Heart right ventricle (tissue), 16 donors: Measurements from ENCODE around the gene ADCK2. TPM values are rescaled to one million over a fixed set of nuclear protein-coding genes. Genes with fewer than 3 reads are reported as not detected.
"Not testable (repeated sequence)": the region's sequence is repeated elsewhere in the genome, so short reads cannot be mapped to it uniquely, and the experiment has no call there.

Experiments
- ATAC-seq, 8 donors: fragments of 200-7000 bp; cut with Tn5 transposase; one replicate each; pipeline ENCODE4 v1.9.1; 2020; ENCODE audit warnings: mild to moderate bottlenecking in 8 of 8, moderate library complexity in 8 of 8, moderate number of reproducible peaks in 1 of 8
- DNase-seq, 2 donors: peaks; one replicate each; pipeline ENCODE4 v3.0.0-alpha.2; 2020
- H3K27ac ChIP-seq, 10 donors: fragments of 200-600 bp; sonication (generic) in 2 of 10; one replicate each; pipeline versions ENCODE4 v1.5.0 to v1.8.0; 2020 to 2022; ENCODE audit warnings: mild to moderate bottlenecking in 3 of 10
- H3K27me3 ChIP-seq, 7 donors: fragments of 200-600 bp; one replicate each; pipeline ENCODE4 v1.8.0; 2021 to 2022; ENCODE audit warnings: mild to moderate bottlenecking in 2 of 7
- H3K36me3 ChIP-seq, 9 donors: fragments of 200-600 bp; sonication (generic) in 1 of 9; one replicate each; pipeline versions ENCODE4 v1.5.0 to v1.8.0; 2020 to 2022; ENCODE audit warnings: mild to moderate bottlenecking in 2 of 9
- H3K4me1 ChIP-seq, 9 donors: fragments of 200-600 bp; sonication (generic) in 1 of 9; one replicate each; pipeline versions ENCODE4 v1.5.0 to v1.8.0; 2020 to 2022; ENCODE audit warnings: mild to moderate bottlenecking in 4 of 9
- H3K4me3 ChIP-seq, 10 donors: fragments of 200-600 bp; sonication (generic) in 2 of 10; one replicate each; pipeline versions ENCODE4 v1.5.0 to v1.8.0; 2020 to 2022; ENCODE audit warnings: mild to moderate bottlenecking in 7 of 10, moderate library complexity in 2 of 10
- H3K9me3 ChIP-seq, 11 donors: fragments of 200-600 bp in 10 of 11; sonication (generic) in 2 of 11; one replicate each; pipeline versions ENCODE4 v1.5.0 to v1.8.0; 2013 to 2022; ENCODE audit warnings: mild to moderate bottlenecking in 2 of 11, control low read depth in 1 of 11, moderate library complexity in 1 of 11
- WGBS, 2 donors: extraction: QIAGEN DNeasy Blood & Tissue Kit; methylation state at CpG; one replicate each; pipeline ENCODE4 v1.1.7; 2013; ENCODE audit warnings: inconsistent platforms in 1 of 2; 5-methylcytosine and 5-hydroxymethylcytosine counted together
- intact Hi-C, 10 donors: fragments of 100-400 bp; cut with DNase I; formaldehyde crosslinking; loops; one replicate each; pipeline versions ENCODE4 v1.11.1 to v1.14.2; 2022
- polyA plus RNA-seq, 2 donors: library from polyadenylated mRNA; stranded (reverse); fragments of 200-250 nt; gene quantifications; one replicate each; pipeline ENCODE4 v1.2.3, GENCODE V29; 2013
- total RNA-seq, 10 donors: library from RNA; stranded (reverse); fragmentation: NEBNext Ultra II Directional in 3 of 10; extraction: Animal tissue kit (Norgen Biotek cat#: 25700) in 3 of 10; gene quantifications; one replicate each; pipeline versions ENCODE4 v1.2.1 to v1.2.4, GENCODE V29; 2021 to 2023
- TF ChIP-seq, protein P1 (sequence below), 9 donors: fragments of 200-600 bp; sonication (generic) in 2 of 9; IDR thresholded peaks; one replicate each; pipeline versions ENCODE4 v1.5.0 to v1.8.0; 2021 to 2022; ENCODE audit warnings: antibody characterized with exemption in 9 of 9, mild to moderate bottlenecking in 5 of 9, moderate library complexity in 1 of 9
- donor health status: Arrhythmogenic right ventricular cardiomyopathy.
- donor health status: ischemic (EF 13 %, LVEDD 7.1; RV severe dilation, severe dysfunction).
- donor health status: healthy with polysubstance abuse.
- donor health status: DM: no; HTN: yes; CAD: no.
- donor health status: DM: no; HTN: no; CAD: no.
- donor health status: ischemic (EF 25% LVEDD 6.9; RV normal size, moderate dysfunction).
- donor health status: ischemic (EF 25% LVEDD 5.7; RV mildly dilated, moderate dysfunction).
- donor health status: healthy.
- donor health status: DM: yes; HTN: yes; CAD: no.
- donor health status: Ischemic cardiomyopathy.
- donor health status: ischemic (EF 35%, LVEDD 5.7; RV mildly dilated, moderate dysfunction).
- donor health status: nonischemic (EF 11% LVEDD 7.7; RV severe dilation, severe dysfunction).
- donor health status: DM: yes; HTN: yes; CAD: no.
- donor health status: PGD.
- donor health status: ischemic (EF 29% LVEDD 5.4; RV normal size, mild dysfunction).
- donor health status: nonischemic (EF 23%, LVEDD 6.1; RV moderate dilation, normal function).

Gene ADCK2
- total and polyA plus RNA-seq, 12 donors = 5.6 to 11.4 (median 8.2) TPM

DNA sequence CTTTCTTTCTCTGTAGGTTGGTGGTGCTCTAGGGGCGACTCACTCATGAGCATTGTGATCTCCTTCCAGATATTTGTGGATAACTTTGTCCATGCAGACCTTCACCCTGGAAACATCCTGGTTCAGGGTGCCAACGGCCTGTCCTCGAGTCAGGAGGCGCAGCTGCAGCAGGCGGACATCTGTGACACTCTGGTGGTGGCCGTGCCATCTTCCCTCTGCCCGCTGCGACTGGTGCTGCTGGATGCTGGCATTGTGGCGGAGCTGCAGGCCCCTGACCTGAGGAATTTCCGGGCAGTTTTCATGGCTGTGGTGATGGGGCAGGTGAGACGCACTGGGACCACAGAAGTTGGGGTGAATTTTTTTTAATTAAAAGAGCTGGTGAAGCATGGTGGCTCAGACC is 14.2 kb downstream of the ADCK2 start:
- no peak for DNase-seq
- H3K4me3 ChIP-seq = no peak overlapping the region
- WGBS, 2 donors = 96 to 97% methylated on average over 11 of the region's 11 CpGs

GRCh38 chr7:140688341-140688740 is 15.6 kb downstream of the ADCK2 start:
- DNase-seq (no peak), ATAC-seq (no peak)
- no peaks in the 10 kb centered on the region for H3K27me3 ChIP-seq
- no peaks in the 10 kb centered on the region for H3K4me1 ChIP-seq
- 94 to 98% methylated on average over 6 of the region's 6 CpGs for WGBS, 2 donors
- TF ChIP-seq, protein P1, sequence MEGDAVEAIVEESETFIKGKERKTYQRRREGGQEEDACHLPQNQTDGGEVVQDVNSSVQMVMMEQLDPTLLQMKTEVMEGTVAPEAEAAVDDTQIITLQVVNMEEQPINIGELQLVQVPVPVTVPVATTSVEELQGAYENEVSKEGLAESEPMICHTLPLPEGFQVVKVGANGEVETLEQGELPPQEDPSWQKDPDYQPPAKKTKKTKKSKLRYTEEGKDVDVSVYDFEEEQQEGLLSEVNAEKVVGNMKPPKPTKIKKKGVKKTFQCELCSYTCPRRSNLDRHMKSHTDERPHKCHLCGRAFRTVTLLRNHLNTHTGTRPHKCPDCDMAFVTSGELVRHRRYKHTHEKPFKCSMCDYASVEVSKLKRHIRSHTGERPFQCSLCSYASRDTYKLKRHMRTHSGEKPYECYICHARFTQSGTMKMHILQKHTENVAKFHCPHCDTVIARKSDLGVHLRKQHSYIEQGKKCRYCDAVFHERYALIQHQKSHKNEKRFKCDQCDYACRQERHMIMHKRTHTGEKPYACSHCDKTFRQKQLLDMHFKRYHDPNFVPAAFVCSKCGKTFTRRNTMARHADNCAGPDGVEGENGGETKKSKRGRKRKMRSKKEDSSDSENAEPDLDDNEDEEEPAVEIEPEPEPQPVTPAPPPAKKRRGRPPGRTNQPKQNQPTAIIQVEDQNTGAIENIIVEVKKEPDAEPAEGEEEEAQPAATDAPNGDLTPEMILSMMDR (IDR thresholded peaks at IDR 0.05) = no peak
- intact Hi-C loops = no loop called here
- H3K36me3 ChIP-seq = peaks cover 0 to 91% (median 12%) of the 10 kb centered on the region in 9 donors
- no peak overlapping the region for H3K27ac ChIP-seq
- H3K4me3 ChIP-seq = no peak overlapping the region
- no peaks in the 10 kb centered on the region for H3K9me3 ChIP-seq

More for the DNA sequence above, 14.2 kb downstream of the ADCK2 start:
- peaks cover 0 to 91% (median 12%) of the 10 kb centered on the region in 9 donors for H3K36me3 ChIP-seq
- intact Hi-C loops = no loop called here
- H3K9me3 ChIP-seq = no peaks in the 10 kb centered on the region
- TF ChIP-seq, protein P1 (IDR thresholded peaks at IDR 0.05) = no peak
- no peaks in the 10 kb centered on the region for H3K4me1 ChIP-seq
- H3K27ac ChIP-seq = no peak overlapping the region
- no peak for ATAC-seq
- H3K27me3 ChIP-seq = no peaks in the 10 kb centered on the region

DNA sequence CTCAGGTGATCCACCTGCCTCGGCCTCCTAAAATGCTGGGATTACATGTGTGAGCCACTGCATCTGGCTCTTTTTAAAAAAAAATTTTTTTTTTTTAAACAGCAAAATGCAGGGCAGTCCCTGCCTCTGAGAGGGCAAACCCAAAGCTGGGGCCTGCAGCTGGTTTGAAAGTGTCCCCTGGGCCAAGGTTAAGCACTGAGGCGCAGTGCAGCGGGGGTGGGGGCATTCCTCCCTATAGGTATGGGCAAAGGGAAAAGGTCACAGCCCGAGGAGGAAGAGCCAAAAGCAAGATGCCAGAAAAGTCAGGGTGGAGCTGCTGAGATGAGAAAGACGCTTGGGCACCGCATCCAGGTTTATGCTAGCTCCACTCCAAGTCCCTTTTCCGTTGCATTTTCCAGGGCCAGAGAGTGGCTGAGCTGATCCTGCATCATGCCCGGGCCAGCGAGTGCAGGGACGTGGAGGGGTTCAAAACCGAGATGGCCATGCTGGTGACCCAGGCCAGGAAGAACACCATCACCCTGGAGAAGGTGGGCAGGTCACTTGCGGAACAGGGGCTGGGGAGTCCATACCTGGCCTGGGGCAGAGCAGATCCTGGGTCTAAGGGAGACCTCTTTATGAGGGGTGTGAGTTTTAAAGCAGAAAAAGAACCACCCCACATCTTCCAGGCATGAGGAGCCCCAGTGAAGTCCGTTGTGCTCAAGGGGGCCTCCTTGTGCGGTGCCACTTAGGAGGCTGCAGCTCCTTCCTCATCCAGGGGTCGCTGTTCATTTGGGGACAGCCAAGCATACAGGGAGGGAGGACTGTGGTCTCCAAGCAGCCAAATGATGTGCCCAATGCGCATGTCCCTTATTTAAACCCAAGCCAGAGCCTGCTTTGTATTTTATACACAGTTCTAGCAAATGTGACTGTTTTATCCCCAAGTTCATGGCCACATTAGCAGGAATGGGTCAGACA is 16.7 kb downstream of the ADCK2 start:
- Histone ChIP-seq H3K4me1 (no peaks in the 10 kb centered on the region), H3K4me3 (no peak overlapping the region), H3K9me3 (no peaks in the 10 kb centered on the region), H3K36me3 (peaks cover 0 to 80% (median 12%) of the 10 kb centered on the region in 9 donors), H3K27me3 (no peaks in the 10 kb centered on the region), H3K27ac (no peak overlapping the region)
- TF ChIP-seq, protein P1 (IDR thresholded peaks at IDR 0.05) = no peak
- intact Hi-C loops = loop anchor here in 2 of 10 donors (10.0 kb wide), 2 partner anchors 235 to 325 kb away; partner anchors contain the start of genes BRAF (in 1 of the 2) and MRPS33 (in 1 of the 2)
- DNase-seq = no peak
- WGBS, 2 donors = 96 to 97% methylated on average over 16 of the region's 16 CpGs
- no peak for ATAC-seq

DNA sequence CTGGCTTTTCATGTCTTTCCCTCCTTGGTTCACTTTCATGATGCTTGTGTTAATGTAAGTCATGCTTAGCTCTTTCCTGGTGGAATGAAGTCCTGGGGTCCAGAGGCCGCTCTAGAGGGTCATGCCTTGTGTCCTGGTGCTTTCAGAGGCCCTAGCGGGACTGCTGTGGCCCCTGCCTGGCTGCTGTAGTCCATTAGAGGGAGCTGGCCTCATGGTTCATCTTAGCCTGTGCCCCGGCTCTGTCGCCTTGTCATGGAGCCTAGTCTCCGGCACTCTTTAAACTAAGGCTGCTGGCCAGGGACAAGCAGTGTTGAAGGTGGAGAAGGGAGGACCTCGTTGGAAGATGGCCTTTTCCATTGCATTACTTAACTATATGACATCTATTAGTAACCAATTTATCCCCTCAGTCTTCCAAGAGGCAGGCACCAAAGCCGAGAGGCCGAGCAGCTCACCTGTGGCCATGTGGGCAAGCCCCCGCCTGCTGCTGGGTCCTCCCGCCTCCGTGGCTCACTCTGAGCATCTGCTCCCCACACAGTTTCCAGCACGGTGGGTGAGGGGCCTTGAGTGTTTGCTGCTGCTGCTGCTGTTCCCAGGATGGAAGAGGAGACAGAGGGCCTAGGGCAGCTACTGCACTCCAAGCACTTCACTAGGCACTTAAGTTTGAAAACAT is 18.8 kb downstream of the ADCK2 start:
- TF ChIP-seq, protein P1 (IDR thresholded peaks at IDR 0.05) = no peak
- Histone ChIP-seq H3K27me3 (no peaks in the 10 kb centered on the region), H3K27ac (no peak overlapping the region), H3K4me1 (peaks cover 0 to 9% (median 6%) of the 10 kb centered on the region in 9 donors), H3K4me3 (no peak overlapping the region), H3K9me3 (no peaks in the 10 kb centered on the region), H3K36me3 (peaks cover 0 to 67% (median 12%) of the 10 kb centered on the region in 9 donors)
- ATAC-seq (no peak), DNase-seq (no peak)
- intact Hi-C loops = loop anchor here in 2 of 10 donors (10.0 kb wide), 2 partner anchors 233 to 323 kb away; partner anchors contain the start of genes BRAF (in 1 of the 2) and MRPS33 (in 1 of the 2)
- 92 to 93% methylated on average over 12 of the region's 12 CpGs for WGBS, 2 donors

- intact Hi-C loops = loop anchor here in 2 of 10 donors (10.0 kb wide), 2 partner anchors 231 to 321 kb away; partner anchors contain the start of genes BRAF (in 1 of the 2) and MRPS33 (in 1 of the 2)
Measured at GRCh38 chr7:140693849-140694248, 21.1 kb downstream of the ADCK2 start.

More at GRCh38 chr7:140693849-140694248, 21.1 kb downstream of the ADCK2 start:
- Histone ChIP-seq H3K4me1 (peaks cover 5 to 25% (median 21%) of the 10 kb centered on the region in 9 donors), H3K36me3 (peaks cover 0 to 45% (median 6%) of the 10 kb centered on the region in 9 donors)
- H3K4me3 ChIP-seq, H3K27ac ChIP-seq, H3K9me3 ChIP-seq, H3K27me3 ChIP-seq, ATAC-seq, DNase-seq: not testable (repeated sequence)
- 94 to 96% methylated on average over 10 of the region's 10 CpGs for WGBS, 2 donors
